GM19467 (cell line): ENCODE results near the gene ZNF214.

Source experiments
- ATAC-seq: cut with Tn5 transposase; IDR thresholded peaks from one replicate; pipeline ENCODE4 v1.9.1; 2021; ENCODE audit warnings: mild to moderate bottlenecking, moderate library complexity; ENCODE audit not compliant: unreplicated experiment

The ZNF214 gene

GRCh38 chr11:7020183-7020917 is at the start of gene ZNF214, which contains the start of gene NLRP14:
ZNF214 (minus strand) TSS chr11:7020346; CDS start chr11:7002835, 17,511 bp downstream.
NLRP14 (plus strand) TSS chr11:7020479; CDS start chr11:7038587, 18,108 bp downstream.
- peak; percentile 64 for ATAC-seq

DNA sequence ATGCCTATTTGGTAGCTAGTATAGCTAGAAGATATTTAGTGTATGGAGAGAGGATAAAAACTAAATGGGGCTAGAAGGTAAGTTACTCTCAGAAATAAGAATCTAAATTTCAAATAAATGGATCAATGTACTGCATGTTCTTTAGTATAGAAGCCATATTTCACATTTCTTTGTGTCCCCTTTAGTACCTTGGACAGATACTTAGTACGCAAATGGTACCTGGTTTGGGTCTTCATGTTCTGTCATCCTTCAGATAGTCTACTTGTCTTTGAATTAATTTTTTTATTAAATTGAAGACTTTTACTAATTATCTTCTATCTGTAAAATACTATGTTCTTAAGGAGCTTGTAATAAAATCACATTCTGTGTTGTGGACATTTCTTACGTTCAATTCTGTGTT is 42.4 kb upstream of the ZNF214 start:
- ATAC-seq: no peak

DNA sequence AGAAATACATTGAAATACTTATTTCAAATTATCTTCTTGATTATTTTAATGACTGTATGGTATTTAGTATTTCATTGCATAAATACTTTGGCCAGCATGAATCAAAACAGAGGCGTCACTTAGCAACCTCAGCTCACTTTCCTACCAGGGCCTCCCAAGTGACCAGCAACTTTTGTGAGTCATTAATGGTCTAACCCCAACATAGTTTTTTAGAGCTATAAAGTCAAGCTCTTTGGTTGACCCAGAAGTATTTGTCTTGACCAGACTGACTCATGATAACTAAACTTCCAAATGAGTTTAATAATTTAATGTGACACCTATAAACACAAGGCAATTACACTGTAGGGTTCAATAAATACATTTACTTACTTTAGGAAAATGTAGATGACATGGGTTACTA is 40.7 kb upstream of the ZNF214 start:
- ATAC-seq: no peak

DNA sequence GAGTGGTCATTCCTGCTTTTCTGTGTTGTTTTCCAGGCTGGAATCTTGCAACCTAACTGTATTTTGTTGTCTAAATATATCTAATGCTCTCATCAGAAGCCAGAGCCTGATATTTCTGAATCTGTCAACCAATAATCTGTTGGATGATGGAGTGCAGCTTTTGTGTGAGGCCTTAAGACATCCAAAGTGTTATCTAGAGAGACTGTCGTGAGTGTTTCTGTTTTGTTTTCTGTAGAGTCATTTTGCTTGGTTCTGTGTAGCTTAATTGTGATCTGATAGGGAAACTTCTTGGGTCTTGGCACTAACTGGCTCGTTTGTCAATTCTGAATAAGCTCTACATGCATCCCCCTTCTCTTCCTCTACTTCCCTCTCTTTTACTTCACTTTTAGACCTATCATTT is 37.5 kb upstream of the ZNF214 start:
- no peak for ATAC-seq

DNA sequence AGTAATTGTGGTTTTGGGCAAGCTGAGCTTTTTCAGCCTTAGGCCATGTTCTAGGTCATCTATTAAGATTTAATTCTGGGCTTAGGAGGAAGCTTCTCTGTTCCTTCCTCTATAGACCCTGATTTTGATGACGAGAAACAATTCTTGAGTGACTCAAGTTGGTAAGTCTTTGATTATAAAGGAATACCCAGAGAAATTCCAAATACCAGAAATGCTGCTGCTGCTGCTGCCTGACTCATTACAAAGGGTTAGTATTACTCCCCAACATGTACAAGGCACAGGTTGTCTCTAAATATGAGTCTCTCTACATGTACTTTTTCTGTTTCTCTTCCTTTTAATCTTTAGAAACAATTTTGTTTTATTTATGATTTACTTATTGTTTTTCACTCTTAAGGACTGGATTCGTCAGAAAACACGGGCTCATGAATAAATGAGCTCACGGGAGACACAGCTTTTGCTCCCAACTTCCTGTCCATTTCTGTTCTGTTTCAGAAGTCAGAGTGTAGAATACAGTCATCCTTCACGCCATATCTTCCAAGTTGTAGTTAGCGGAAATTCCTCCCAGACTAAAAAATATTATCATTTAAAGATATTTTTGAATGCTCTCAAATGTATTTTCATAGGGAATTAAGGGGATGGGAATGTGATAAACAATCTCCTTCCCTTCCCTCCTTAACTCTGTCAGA is 36.8 kb upstream of the ZNF214 start:
- ATAC-seq: no peak

GRCh38 chr11:7050191-7050590 is 30.0 kb upstream of the ZNF214 start:
- ATAC-seq: no peak

DNA sequence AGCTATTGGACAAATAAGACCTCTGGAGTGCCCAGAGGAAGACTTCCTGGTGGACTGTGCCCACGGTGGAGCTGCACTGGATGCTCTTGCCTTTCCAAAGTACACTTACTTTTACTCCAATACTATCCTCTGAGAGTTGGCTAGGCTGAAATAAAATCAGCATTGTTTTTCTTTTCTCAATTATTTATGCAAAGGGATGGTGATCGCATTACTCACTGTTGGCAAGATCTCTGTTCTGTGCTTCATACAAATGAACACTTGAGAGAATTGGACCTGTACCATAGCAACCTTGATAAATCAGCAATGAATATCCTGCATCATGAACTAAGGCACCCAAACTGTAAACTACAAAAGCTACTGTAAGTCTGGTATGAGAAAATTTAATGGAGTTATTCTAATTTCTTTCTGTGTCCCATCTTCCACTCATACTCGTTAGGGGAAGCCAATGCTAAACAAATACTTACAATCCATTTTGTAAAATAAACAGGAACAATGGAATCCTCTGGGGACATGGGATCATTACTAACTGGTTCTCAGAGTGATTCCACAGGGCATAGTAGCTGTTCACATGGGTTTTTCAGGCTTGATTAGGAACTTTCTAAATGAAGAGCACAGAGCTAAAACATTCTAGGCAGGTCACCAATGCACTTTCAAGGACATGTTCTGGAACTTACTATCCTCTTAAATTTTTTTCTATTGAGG is 26.5 kb upstream of the ZNF214 start:
- ATAC-seq: no peak

- no peak for ATAC-seq
Measured at GRCh38 chr11:7034019-7034418, 13.9 kb upstream of the ZNF214 start.

GRCh38 chr11:7032692-7033091 is 12.5 kb upstream of the ZNF214 start:
- no peak for ATAC-seq

DNA sequence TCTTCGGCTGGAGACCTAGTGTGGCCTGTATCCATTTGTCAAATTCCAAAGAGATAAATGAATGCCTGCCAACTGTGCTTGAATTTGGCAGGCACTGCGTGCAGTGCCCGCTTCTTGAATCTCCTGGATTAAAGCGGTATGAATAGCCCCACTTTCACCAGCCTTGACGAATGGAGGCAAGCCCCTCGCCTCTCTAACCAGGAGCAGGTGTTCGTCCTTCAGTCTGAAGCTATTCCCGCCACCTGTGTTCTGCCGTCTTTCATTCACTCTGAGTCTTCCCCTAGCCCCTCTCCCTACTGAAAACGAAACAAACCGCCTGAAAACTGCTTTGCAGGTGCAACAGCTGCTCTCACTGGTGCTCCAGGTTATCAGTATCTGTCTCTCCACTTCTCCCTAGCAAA is 11.3 kb upstream of the ZNF214 start:
- no peak for ATAC-seq

GRCh38 chr11:7030836-7031235 is 10.7 kb upstream of the ZNF214 start:
- ATAC-seq: no peak

GRCh38 chr11:7028141-7028540 is 8.0 kb upstream of the ZNF214 start:
- ATAC-seq: no peak

- no peak for ATAC-seq
Measured at GRCh38 chr11:7021318-7021717, 1.2 kb upstream of the ZNF214 start.

- ATAC-seq: peak; percentile 38
Measured at GRCh38 chr11:7019500-7020182, 505 bp downstream of the ZNF214 start.

DNA sequence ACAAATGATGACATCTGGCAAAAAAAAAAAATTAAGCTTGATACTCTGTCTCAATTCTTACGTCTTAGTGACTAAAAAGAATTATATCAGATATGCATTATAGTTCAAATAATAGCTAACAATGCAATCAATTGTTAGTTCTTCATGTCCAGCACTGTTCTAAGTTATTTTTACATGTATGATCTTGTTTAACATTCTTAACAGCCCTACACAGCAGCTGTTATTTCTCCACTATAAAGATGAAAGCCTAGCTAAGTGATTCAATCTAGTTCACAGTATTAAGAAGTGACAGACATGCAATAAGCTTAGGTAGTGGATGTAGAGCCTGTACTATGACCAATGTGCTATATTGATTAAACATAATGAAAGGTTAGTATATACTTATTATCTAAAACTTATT is 4.1 kb downstream of the ZNF214 start:
- ATAC-seq: no peak

GRCh38 chr11:7014118-7014517 is 6.0 kb downstream of the ZNF214 start:
- ATAC-seq: no peak

DNA sequence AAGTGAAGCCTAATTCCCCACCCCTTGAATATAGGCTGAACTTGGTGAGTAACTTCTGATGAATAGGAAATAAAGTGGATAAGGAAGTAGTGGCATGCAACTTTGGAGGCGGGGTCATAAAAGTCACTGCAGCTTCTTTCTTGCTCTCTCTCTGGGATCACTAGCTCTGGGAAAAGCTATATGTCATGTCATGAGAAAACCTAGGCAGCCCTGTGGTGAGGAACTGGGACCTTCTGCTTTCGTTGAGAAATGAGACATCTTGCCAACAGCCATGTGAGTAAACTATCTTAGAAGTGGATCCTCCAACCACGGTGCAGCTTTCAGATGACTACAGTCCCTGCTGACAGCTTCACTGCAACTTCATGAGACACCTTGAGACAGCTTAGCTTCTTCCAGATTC is 15.7 kb downstream of the ZNF214 start:
- no peak for ATAC-seq

- ATAC-seq: no peak
Measured at GRCh38 chr11:6995703-6996102, 24.4 kb downstream of the ZNF214 start.

DNA sequence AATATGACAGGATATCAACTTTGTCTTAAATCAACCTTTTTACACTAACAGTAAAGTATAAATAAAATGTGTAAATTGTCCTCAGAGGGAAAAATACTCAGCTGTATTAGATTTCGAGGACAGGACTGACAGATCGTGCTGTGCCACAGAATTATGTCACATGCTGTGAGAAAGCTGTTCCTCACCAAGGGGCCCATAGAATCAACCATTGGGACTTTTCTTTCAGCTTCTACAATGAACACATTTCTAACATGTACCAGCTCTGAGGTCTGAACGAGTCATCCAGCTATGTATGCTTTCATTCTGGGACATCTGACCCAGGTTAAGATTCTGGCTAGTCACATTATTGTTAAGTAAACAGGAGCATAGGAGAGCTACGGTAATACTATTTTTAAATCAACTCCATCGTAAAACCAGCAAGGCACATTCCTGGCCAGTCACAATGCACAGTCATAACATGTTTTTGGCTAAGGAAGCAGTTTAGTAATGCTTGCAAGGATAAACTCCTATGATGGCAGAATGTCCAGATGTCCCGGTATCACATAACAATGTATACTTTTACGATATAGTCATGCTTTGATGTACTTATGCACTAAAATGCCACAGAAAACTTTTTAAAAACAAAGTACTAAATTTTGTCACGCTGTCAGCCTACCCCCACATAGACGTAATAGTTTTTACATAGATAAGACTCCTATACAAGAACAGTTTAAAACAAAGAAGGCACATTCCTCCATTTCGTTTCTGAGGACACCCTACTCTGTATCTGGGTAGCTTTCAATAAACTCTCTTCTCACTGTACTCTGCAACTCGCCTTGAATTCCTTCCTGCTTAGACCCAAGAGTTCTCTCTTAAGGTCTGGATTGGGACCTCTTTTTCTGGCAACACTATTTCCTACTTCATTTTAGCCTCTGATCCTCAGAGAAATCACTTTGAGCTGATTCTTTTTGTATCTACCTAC is 27.4 kb downstream of the ZNF214 start:
- ATAC-seq: no peak

- ATAC-seq: no peak
Measured at GRCh38 chr11:6992026-6992425, 28.1 kb downstream of the ZNF214 start.
